Measurements from ENCODE around the gene HES6. TPM values are rescaled to one million over a fixed set of nuclear protein-coding genes. Genes with fewer than 3 reads are reported as not detected.
A peak's percentile ranks its signal among the peaks of the same experiment; 100 is the strongest.

Gene HES6
- total RNA-seq, 4 donors from 2014 or later: 15.0 to 94.5 (median 31.7) TPM

GRCh38 chr2:238257786-238258700 is 18.2 kb upstream of the HES6 start:
- Histone ChIP-seq H3K27ac (no peak overlapping the region), H3K4me1 (peaks cover under 1 to 7% (median 4%) of the 10 kb centered on the region in 4 donors), H3K9me3 (no peaks in the 10 kb centered on the region), H3K4me3 (no peak overlapping the region), H3K36me3 (peaks cover 0 to 57% (median 22%) of the 10 kb centered on the region in 4 donors), H3K27me3 (no peaks in the 10 kb centered on the region)
- in situ Hi-C loops (cut with MboI; ENCODE audit: low pct_ligation_motif_present in 1 of 4, low pct_unique_long_range_greater_than_20kb in 1 of 4, low sequenced_read_pairs in 3 of 4): loop anchor here in 1 of 4 donors (25.0 kb wide), 1 partner anchor 396 kb away; the partner anchor contains the start of gene RAMP1
- DNase-seq: no peak
- 88 to 100% methylated on average over 2 to 15 of the region's 15 CpGs for WGBS, 2 donors (ENCODE audit: low coverage in 1 of 2)
- intact Hi-C loops (cut with DNase I; ENCODE audit: low total_unique reads): no loop called here
- no peak for TF ChIP-seq POLR2A (IDR thresholded peaks at IDR 0.05)
- TF ChIP-seq POLR2AphosphoS5 (IDR thresholded peaks at IDR 0.05): no peak
- no peak for TF ChIP-seq EP300 (IDR thresholded peaks at IDR 0.05; ENCODE audit: low read depth)
- TF ChIP-seq CTCF (IDR thresholded peaks at IDR 0.05): no peak

GRCh38 chr2:238256594-238257104 is 16.8 kb upstream of the HES6 start:
- in situ Hi-C loops (cut with MboI; ENCODE audit: low pct_ligation_motif_present in 1 of 4, low pct_unique_long_range_greater_than_20kb in 1 of 4, low sequenced_read_pairs in 3 of 4): loop anchor here in 1 of 4 donors (25.0 kb wide), 1 partner anchor 394 kb away; the partner anchor contains the start of gene RAMP1
- Histone ChIP-seq H3K4me3 (no peak overlapping the region), H3K27me3 (no peaks in the 10 kb centered on the region), H3K36me3 (peaks cover 0 to 61% (median 24%) of the 10 kb centered on the region in 4 donors), H3K9me3 (no peaks in the 10 kb centered on the region), H3K27ac (no peak overlapping the region), H3K4me1 (no peaks in the 10 kb centered on the region)
- intact Hi-C loops (cut with DNase I; ENCODE audit: low total_unique reads): no loop called here
- DNase-seq: peak; percentile 90
- TF ChIP-seq CTCF (IDR thresholded peaks at IDR 0.05) (peak; percentile 76 to 96 (median 88)), EP300 (IDR thresholded peaks at IDR 0.05; ENCODE audit: low read depth) (no peak)
- 56% methylated on average over 18 of the region's 18 CpGs; no CpG with 5 or more reads in 1 of the 2 donors for WGBS, 2 donors (ENCODE audit: low coverage in 1 of 2)

- 89% methylated on average over 6 of the region's 6 CpGs; no CpG with 5 or more reads in 1 of the 2 donors for WGBS, 2 donors (ENCODE audit: low coverage in 1 of 2)
- Histone ChIP-seq H3K9me3 (no peaks in the 10 kb centered on the region), H3K36me3 (peaks cover 0 to 61% (median 24%) of the 10 kb centered on the region in 4 donors), H3K27me3 (no peaks in the 10 kb centered on the region), H3K4me3 (no peak overlapping the region), H3K4me1 (no peaks in the 10 kb centered on the region), H3K27ac (no peak overlapping the region)
- DNase-seq: no peak
- in situ Hi-C loops (cut with MboI; ENCODE audit: low pct_ligation_motif_present in 1 of 4, low pct_unique_long_range_greater_than_20kb in 1 of 4, low sequenced_read_pairs in 3 of 4) (loop anchor here in 1 of 4 donors (25.0 kb wide), 1 partner anchor 394 kb away; the partner anchor contains the start of gene RAMP1), intact Hi-C loops (cut with DNase I; ENCODE audit: low total_unique reads) (no loop called here)
- no peak for TF ChIP-seq CTCF (IDR thresholded peaks at IDR 0.05)
- TF ChIP-seq EP300 (IDR thresholded peaks at IDR 0.05; ENCODE audit: low read depth): no peak
- TF ChIP-seq POLR2AphosphoS5 (IDR thresholded peaks at IDR 0.05): no peak
- TF ChIP-seq POLR2A (IDR thresholded peaks at IDR 0.05): no peak
These were observed 16.3 kb upstream of the HES6 start for GRCh38 chr2:238256111-238256510.

- no peaks in the 10 kb centered on the region for H3K27me3 ChIP-seq
- H3K9me3 ChIP-seq: no peaks in the 10 kb centered on the region
- in situ Hi-C loops (cut with MboI; ENCODE audit: low pct_ligation_motif_present in 1 of 4, low pct_unique_long_range_greater_than_20kb in 1 of 4, low sequenced_read_pairs in 3 of 4): loop anchor here in 1 of 4 donors (25.0 kb wide), 1 partner anchor 393 kb away; the partner anchor contains the start of gene RAMP1
- no peak overlapping the region for H3K27ac ChIP-seq
- intact Hi-C loops (cut with DNase I; ENCODE audit: low total_unique reads): no loop called here
- WGBS, 2 donors (ENCODE audit: low coverage in 1 of 2): 93 to 95% methylated on average over 4 to 8 of the region's 8 CpGs
- no peak overlapping the region for H3K4me3 ChIP-seq
- TF ChIP-seq CTCF (IDR thresholded peaks at IDR 0.05): no peak
- TF ChIP-seq POLR2A (IDR thresholded peaks at IDR 0.05): no peak
- no peak for TF ChIP-seq POLR2AphosphoS5 (IDR thresholded peaks at IDR 0.05)
- no peak for TF ChIP-seq EP300 (IDR thresholded peaks at IDR 0.05; ENCODE audit: low read depth)
- H3K36me3 ChIP-seq: peaks cover 0 to 66% (median 27%) of the 10 kb centered on the region in 4 donors
- no peaks in the 10 kb centered on the region for H3K4me1 ChIP-seq
- DNase-seq: no peak
These were observed 15.8 kb upstream of the HES6 start for GRCh38 chr2:238255636-238256035.
